NCI-H146 treated with DMSO at 0.1 percent for 48 hours (cell line): ENCODE results near the gene ZNF367.
"Not testable (repeated sequence)": the region's sequence is repeated elsewhere in the genome, so short reads cannot be mapped to it uniquely, and the experiment has no call there.

Experiments used
- DNase-seq: peaks from one replicate; lab custom pipeline; 2025; ENCODE audit not compliant: unreplicated experiment; lab: John Stamatoyannopoulos, UW

ZNF367 gene

GRCh38 chr9:96400132-96400910 lies 17.8 kb downstream of the ZNF367 start:
- no peak for DNase-seq

- no peak for DNase-seq
These were observed 18.9 kb downstream of the ZNF367 start for GRCh38 chr9:96399325-96399633.

- DNase-seq, result no peak
These were observed 19.4 kb downstream of the ZNF367 start for GRCh38 chr9:96398582-96399324.

GRCh38 chr9:96395964-96396363 lies 22.2 kb downstream of the ZNF367 start:
- no peak for DNase-seq

GRCh38 chr9:96394832-96395496 lies 23.2 kb downstream of the ZNF367 start:
- peak; percentile 42 for DNase-seq

- DNase-seq, result no peak
These were observed 25.9 kb downstream of the ZNF367 start for GRCh38 chr9:96392263-96392662.

GRCh38 chr9:96391021-96391765 lies 27.0 kb downstream of the ZNF367 start:
- DNase-seq, result no peak

GRCh38 chr9:96388144-96388543 lies 30.0 kb downstream of the ZNF367 start:
- DNase-seq, result no peak

- DNase-seq, result no peak
These were observed 32.0 kb downstream of the ZNF367 start for GRCh38 chr9:96386157-96386556.

- no peak for DNase-seq
These were observed 34.8 kb downstream of the ZNF367 start, which contains the start of gene SLC35D2 for GRCh38 chr9:96383165-96383942. TSS of gene SLC35D2 (minus strand) at chr9:96383711. CDS start at chr9:96383634, 77 bp downstream.

- DNase-seq, result no peak
These were observed 35.4 kb downstream of the ZNF367 start for GRCh38 chr9:96382839-96383164.

GRCh38 chr9:96382175-96382574 lies 36.0 kb downstream of the ZNF367 start:
- DNase-seq, result no peak

- DNase-seq, result no peak
These were observed 36.5 kb downstream of the ZNF367 start for GRCh38 chr9:96381696-96382095.

GRCh38 chr9:96381125-96381524 lies 37.0 kb downstream of the ZNF367 start:
- DNase-seq, result no peak

GRCh38 chr9:96379461-96379860 lies 38.7 kb downstream of the ZNF367 start:
- no peak for DNase-seq

- DNase-seq, result no peak
These were observed 40.0 kb downstream of the ZNF367 start for GRCh38 chr9:96378187-96378586.

GRCh38 chr9:96376891-96377874 lies 41.0 kb downstream of the ZNF367 start:
- no peak for DNase-seq

GRCh38 chr9:96375507-96375906 lies 42.7 kb downstream of the ZNF367 start:
- DNase-seq, result not testable (repeated sequence)

- no peak for DNase-seq
These were observed 50.2 kb downstream of the ZNF367 start for GRCh38 chr9:96367943-96368342.
